HepG2 (cell line): Measurements from ENCODE around the gene MSANTD1. TPM values are rescaled to one million over a fixed set of nuclear protein-coding genes. Genes with fewer than 3 reads are reported as not detected.
A peak's percentile ranks its signal among the peaks of the same experiment; 100 is the strongest.

Source experiments
- ARNT2 ChIP-seq: sonication (generic); formaldehyde crosslinking; IDR thresholded peaks from 2 replicates; pipeline ENCODE4 v1.8.0; 2022; ENCODE audit warnings: mild to moderate bottlenecking, low read depth, missing genetic modification reagents, moderate library complexity
- EED ChIP-seq: sonication (generic); formaldehyde crosslinking; IDR thresholded peaks from 2 replicates; pipeline ENCODE4 v1.5.0; 2020; ENCODE audit warnings: mild to moderate bottlenecking, missing genetic modification reagents
- HDAC1 ChIP-seq: sonication (generic); formaldehyde crosslinking; IDR thresholded peaks from 2 replicates; pipeline ENCODE4 v1.5.1; 2020; ENCODE audit warnings: mild to moderate bottlenecking, missing genetic modification reagents
- NFKB2 ChIP-seq: sonication (generic); formaldehyde crosslinking; IDR thresholded peaks from 2 replicates; pipeline ENCODE4 v1.4.0; 2020; ENCODE audit warnings: missing genetic modification reagents, borderline replicate concordance
- TAF1 ChIP-seq: sonication (generic); formaldehyde crosslinking; IDR thresholded peaks from 2 replicates; pipeline ENCODE4 v1.4.0; 2020; ENCODE audit warnings: missing genetic modification reagents
- ZNF605 ChIP-seq: sonication (generic); formaldehyde crosslinking; IDR thresholded peaks from 2 replicates; pipeline ENCODE4 v1.8.0; 2022; ENCODE audit warnings: mild to moderate bottlenecking, missing genetic modification reagents
- ZNF703 ChIP-seq: sonication (generic); formaldehyde crosslinking; IDR thresholded peaks from 2 replicates; pipeline ENCODE4 v1.5.1; 2020; ENCODE audit warnings: missing genetic modification reagents, mild to moderate bottlenecking, moderate library complexity, borderline replicate concordance
- polyA plus RNA-seq, 8 experiments: library from polyadenylated mRNA; depleted of rRNA in 3 of 8; stranded (reverse) in 7 of 8; unstranded in 1 of 8; fragments of >200 nt; fragmentation: Illumina TruSeq in 4 of 8; extraction: Trizol in 4 of 8; gene quantifications; 2 replicates each; pipeline versions ENCODE4 v1.2.1 to v1.2.3, GENCODE V29; 2011 to 2016; ENCODE audit warnings: low read depth in 4 of 8, missing spikeins in 1 of 8, mixed read lengths in 1 of 8; ENCODE audit not compliant: insufficient read depth in 1 of 8
- total RNA-seq, 5 experiments: library from RNA; depleted of rRNA; stranded (reverse); fragments of >200 nt; fragmentation: Illumina TruSeq; extraction: Trizol; gene quantifications; 2 replicates each; pipeline ENCODE4 v1.2.3, GENCODE V29; 2016; ENCODE audit warnings: low read depth in 1 of 5
- TF ChIP-seq, protein P1 (sequence below): sonication (generic); formaldehyde crosslinking; IDR thresholded peaks from 2 replicates; pipeline ENCODE4 v1.4.0; 2020; ENCODE audit warnings: missing genetic modification reagents
- TF ChIP-seq, protein P2 (sequence below), 2 experiments: fragments of 450-650 bp in 1 of 2; sonication (generic) in 1 of 2; formaldehyde crosslinking in 1 of 2; IDR thresholded peaks; 2 replicates each; pipeline versions ENCODE4 v1.6.1 to v1.8.0; 2016 to 2022; ENCODE audit warnings: antibody characterized with exemption in 1 of 2, mild to moderate bottlenecking in 1 of 2, missing genetic modification reagents in 1 of 2
- TF ChIP-seq, protein P3 (sequence below): sonication (generic); IDR thresholded peaks from 2 replicates; pipeline ENCODE4 v1.6.1; 2016; ENCODE audit warnings: low read depth, borderline replicate concordance
- TF ChIP-seq, protein P4 (sequence below): sonication (generic); formaldehyde crosslinking; IDR thresholded peaks from 2 replicates; pipeline ENCODE4 v1.4.0; 2020; ENCODE audit warnings: missing genetic modification reagents

MSANTD1 gene
- total and polyA plus RNA-seq, 2 of the 13 experiments (the other 11 are each of a cell fraction or from before 2014, with no cell fraction given), result 0.22 to 0.40 TPM

DNA sequence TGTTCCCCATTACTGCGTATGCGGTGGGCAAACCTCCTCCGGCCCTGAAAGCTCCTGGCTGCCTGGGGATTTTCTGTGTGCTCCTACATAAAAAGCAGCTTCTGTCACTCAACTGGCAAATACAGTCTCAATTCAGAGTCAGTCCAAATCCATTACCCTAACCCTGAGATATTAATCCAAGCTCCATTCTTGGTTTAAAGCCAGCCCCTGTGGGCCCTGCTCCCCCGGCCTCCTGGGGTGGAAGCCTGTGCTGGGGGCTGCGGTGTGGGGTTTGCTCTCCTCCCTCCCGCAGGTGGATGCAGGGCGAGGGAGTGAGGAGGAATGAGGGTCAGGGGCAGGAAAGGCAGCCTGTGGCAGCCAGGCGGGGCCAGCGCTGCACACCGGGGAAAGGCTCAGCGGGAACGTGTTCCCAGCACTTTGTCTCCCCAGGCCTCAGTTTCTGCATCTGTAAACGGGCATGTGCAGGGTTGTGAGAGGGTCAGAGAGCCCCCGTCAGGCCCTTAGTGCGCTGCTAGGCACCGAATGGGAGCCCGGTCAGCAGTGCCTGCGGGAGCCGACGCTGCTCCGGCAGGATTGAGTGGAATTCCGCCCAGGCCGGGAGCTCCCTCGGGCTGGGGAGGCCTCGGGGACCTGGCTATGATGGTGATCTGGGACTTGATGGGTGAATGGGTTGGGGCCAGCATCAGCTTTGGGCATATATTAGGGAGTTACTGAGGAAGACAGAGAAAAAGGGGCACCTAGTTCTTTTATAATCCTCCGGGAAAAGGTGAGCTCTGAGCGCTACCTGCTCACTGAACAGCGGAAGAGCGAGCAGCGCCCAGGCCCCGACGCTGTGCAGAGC is 37.6 kb downstream of the MSANTD1 start (continued):
- TF ChIP-seq, protein P1, sequence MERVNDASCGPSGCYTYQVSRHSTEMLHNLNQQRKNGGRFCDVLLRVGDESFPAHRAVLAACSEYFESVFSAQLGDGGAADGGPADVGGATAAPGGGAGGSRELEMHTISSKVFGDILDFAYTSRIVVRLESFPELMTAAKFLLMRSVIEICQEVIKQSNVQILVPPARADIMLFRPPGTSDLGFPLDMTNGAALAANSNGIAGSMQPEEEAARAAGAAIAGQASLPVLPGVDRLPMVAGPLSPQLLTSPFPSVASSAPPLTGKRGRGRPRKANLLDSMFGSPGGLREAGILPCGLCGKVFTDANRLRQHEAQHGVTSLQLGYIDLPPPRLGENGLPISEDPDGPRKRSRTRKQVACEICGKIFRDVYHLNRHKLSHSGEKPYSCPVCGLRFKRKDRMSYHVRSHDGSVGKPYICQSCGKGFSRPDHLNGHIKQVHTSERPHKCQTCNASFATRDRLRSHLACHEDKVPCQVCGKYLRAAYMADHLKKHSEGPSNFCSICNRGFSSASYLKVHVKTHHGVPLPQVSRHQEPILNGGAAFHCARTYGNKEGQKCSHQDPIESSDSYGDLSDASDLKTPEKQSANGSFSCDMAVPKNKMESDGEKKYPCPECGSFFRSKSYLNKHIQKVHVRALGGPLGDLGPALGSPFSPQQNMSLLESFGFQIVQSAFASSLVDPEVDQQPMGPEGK (CRISPR knock-in tag), result peak; percentile 30; the same call in 1 of the 2 replicates
- TF ChIP-seq, protein P2, sequence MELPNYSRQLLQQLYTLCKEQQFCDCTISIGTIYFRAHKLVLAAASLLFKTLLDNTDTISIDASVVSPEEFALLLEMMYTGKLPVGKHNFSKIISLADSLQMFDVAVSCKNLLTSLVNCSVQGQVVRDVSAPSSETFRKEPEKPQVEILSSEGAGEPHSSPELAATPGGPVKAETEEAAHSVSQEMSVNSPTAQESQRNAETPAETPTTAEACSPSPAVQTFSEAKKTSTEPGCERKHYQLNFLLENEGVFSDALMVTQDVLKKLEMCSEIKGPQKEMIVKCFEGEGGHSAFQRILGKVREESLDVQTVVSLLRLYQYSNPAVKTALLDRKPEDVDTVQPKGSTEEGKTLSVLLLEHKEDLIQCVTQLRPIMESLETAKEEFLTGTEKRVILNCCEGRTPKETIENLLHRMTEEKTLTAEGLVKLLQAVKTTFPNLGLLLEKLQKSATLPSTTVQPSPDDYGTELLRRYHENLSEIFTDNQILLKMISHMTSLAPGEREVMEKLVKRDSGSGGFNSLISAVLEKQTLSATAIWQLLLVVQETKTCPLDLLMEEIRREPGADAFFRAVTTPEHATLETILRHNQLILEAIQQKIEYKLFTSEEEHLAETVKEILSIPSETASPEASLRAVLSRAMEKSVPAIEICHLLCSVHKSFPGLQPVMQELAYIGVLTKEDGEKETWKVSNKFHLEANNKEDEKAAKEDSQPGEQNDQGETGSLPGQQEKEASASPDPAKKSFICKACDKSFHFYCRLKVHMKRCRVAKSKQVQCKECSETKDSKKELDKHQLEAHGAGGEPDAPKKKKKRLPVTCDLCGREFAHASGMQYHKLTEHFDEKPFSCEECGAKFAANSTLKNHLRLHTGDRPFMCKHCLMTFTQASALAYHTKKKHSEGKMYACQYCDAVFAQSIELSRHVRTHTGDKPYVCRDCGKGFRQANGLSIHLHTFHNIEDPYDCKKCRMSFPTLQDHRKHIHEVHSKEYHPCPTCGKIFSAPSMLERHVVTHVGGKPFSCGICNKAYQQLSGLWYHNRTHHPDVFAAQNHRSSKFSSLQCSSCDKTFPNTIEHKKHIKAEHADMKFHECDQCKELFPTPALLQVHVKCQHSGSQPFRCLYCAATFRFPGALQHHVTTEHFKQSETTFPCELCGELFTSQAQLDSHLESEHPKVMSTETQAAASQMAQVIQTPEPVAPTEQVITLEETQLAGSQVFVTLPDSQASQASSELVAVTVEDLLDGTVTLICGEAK (IDR thresholded peaks at IDR 0.05), result no peak
- TF ChIP-seq, protein P2 (CRISPR knock-in tag; IDR thresholded peaks at IDR 0.05), result peak; percentile 14; the same call in 1 of the 2 replicates
- TF ChIP-seq TAF1 (CRISPR knock-in tag), result peak; percentile 20; the same call in 1 of the 2 replicates
- no peak for TF ChIP-seq ZNF605 (CRISPR knock-in tag)
- TF ChIP-seq HDAC1 (CRISPR knock-in tag), result peak; percentile 6; the same call in 1 of the 2 replicates
- TF ChIP-seq ZNF703 (CRISPR knock-in tag), result no peak
- no peak for TF ChIP-seq NFKB2 (CRISPR knock-in tag)
- TF ChIP-seq EED (CRISPR knock-in tag), result peak; percentile 40; the same call in 1 of the 2 replicates
- TF ChIP-seq, protein P3, sequence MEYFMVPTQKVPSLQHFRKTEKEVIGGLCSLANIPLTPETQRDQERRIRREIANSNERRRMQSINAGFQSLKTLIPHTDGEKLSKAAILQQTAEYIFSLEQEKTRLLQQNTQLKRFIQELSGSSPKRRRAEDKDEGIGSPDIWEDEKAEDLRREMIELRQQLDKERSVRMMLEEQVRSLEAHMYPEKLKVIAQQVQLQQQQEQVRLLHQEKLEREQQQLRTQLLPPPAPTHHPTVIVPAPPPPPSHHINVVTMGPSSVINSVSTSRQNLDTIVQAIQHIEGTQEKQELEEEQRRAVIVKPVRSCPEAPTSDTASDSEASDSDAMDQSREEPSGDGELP, result no peak
- TF ChIP-seq ARNT2 (CRISPR knock-in tag), result peak; percentile 49; the same call in 1 of the 2 replicates
- TF ChIP-seq, protein P4, sequence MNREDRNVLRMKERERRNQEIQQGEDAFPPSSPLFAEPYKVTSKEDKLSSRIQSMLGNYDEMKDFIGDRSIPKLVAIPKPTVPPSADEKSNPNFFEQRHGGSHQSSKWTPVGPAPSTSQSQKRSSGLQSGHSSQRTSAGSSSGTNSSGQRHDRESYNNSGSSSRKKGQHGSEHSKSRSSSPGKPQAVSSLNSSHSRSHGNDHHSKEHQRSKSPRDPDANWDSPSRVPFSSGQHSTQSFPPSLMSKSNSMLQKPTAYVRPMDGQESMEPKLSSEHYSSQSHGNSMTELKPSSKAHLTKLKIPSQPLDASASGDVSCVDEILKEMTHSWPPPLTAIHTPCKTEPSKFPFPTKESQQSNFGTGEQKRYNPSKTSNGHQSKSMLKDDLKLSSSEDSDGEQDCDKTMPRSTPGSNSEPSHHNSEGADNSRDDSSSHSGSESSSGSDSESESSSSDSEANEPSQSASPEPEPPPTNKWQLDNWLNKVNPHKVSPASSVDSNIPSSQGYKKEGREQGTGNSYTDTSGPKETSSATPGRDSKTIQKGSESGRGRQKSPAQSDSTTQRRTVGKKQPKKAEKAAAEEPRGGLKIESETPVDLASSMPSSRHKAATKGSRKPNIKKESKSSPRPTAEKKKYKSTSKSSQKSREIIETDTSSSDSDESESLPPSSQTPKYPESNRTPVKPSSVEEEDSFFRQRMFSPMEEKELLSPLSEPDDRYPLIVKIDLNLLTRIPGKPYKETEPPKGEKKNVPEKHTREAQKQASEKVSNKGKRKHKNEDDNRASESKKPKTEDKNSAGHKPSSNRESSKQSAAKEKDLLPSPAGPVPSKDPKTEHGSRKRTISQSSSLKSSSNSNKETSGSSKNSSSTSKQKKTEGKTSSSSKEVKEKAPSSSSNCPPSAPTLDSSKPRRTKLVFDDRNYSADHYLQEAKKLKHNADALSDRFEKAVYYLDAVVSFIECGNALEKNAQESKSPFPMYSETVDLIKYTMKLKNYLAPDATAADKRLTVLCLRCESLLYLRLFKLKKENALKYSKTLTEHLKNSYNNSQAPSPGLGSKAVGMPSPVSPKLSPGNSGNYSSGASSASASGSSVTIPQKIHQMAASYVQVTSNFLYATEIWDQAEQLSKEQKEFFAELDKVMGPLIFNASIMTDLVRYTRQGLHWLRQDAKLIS (CRISPR knock-in tag), result 0 out of 2 replicates have a peak, but pooled peaks have one; percentile 24
